ENCODE data around the gene TRO.

The TRO gene

GRCh38 chrX:54950730-54951375 is 30.2 kb downstream of the TRO start:
- no peak for DNase-seq (ENCODE audit: low read depth)

DNA sequence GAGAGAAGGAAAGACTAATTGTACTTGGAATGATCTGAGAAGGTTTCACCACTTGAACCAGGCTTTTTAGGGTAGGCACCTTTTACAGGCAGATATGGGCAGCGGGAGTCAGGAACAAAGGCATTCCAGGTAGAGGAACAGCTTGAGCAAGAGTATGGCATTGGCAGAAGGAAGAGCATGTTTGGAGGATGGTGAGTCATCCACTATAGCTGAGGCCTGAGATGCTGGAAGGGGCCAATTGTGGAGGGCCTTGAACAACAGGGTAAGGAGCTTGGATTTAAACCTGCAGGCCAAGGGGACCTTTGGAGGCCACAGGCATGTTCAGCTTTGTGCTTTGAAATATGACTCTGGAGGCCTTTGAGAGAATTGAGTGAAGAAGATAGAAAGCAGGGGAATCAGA is 41.1 kb downstream of the TRO start:
- DNase-seq (ENCODE audit: low read depth) = no peak

DNA sequence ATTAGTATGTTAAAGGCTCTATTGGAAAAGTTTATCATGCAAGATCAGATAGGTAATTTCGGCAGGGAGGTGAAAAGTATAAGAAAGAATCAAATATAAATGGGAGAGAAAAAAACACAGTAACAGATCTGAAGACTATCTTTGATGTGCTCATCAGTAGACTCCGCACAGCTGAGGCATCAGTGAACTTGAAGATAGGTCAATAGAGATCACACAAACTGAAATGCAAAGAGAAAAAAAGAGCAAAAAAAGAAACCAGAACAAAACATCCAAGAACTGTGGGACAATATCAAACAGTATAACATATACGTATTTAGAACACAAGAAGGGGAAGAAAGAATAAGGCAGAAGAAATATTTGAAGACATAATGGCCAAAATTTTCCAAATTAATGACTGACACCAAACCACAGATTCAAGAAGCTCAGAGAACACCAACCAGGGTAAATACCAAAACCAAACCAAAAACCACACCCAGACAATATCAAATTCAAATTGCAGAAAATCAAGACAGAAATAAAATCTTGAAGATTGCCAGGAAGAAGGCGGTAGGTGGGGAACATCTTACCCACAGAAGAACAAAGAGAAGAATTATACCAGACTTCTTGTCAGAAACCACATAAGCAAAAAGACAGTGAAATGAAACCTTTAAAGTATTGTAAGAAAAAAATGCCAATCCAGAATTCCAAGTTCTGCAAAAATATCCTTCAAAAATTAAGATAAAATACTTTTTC is 44.3 kb downstream of the TRO start:
- no peak for DNase-seq (ENCODE audit: low read depth)

- no peak for DNase-seq (ENCODE audit: low read depth)
Measured at GRCh38 chrX:54977387-54977786, 56.8 kb downstream of the TRO start.

- DNase-seq (ENCODE audit: low read depth) = peak; percentile 43
Measured at GRCh38 chrX:54978448-54978847, 57.8 kb downstream of the TRO start.

DNA sequence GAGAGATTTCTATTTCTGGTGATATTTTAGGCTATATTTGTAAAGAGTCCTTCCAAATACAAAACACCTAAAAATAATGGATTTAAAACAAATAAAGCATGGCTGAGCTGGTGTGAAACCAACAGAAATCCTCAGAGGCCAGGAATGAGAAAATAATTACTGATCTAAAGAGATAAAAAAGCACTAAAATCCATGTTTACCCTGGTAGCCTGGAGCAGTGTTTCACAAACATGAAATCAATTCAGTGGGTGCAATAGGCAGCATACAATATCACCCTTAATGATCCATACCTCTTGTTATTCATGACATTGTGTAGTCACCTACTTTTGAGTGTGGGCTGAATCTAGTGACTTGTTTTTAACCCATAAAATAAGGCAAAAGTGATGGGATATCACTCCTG is 58.8 kb downstream of the TRO start:
- DNase-seq (ENCODE audit: low read depth) = no peak

- no peak for DNase-seq (ENCODE audit: low read depth)
Measured at GRCh38 chrX:54980334-54980733, 59.7 kb downstream of the TRO start.
